ENCODE data around the gene MAP3K1.

DNA sequence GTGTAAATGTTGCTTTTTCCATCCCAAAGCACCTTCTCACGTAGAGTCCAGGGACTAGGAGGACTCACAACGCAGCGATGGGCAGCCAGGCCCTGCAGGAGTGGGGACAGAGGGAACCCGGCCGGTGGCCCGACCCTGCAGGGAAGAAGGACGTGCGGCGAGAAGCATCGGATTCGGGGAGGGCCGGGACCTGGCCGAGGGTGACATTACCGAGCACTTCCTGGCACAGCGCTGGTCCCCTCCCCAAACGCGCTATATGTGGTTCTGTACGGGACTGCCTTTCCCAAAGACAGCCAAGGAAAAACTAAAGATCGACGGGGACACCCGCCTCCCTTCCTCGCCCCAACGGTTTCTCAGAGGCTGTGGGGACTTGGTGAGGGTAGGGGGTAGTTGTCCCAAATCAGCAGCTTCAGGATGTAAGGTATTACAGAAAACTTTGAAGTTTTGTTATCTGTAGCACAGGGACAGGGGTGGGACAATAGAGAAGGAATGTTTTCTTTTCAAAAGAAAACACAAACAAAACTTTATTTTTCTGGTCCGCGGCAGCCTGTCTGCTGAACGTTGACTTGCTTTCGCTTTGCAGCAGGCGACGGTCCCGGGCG is 887 bp upstream of the MAP3K1 start:
- TF ChIP-seq, protein P1, sequence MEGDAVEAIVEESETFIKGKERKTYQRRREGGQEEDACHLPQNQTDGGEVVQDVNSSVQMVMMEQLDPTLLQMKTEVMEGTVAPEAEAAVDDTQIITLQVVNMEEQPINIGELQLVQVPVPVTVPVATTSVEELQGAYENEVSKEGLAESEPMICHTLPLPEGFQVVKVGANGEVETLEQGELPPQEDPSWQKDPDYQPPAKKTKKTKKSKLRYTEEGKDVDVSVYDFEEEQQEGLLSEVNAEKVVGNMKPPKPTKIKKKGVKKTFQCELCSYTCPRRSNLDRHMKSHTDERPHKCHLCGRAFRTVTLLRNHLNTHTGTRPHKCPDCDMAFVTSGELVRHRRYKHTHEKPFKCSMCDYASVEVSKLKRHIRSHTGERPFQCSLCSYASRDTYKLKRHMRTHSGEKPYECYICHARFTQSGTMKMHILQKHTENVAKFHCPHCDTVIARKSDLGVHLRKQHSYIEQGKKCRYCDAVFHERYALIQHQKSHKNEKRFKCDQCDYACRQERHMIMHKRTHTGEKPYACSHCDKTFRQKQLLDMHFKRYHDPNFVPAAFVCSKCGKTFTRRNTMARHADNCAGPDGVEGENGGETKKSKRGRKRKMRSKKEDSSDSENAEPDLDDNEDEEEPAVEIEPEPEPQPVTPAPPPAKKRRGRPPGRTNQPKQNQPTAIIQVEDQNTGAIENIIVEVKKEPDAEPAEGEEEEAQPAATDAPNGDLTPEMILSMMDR (IDR thresholded peaks at IDR 0.05), result no peak
- no peak for TF ChIP-seq EP300 (IDR thresholded peaks at IDR 0.05)
- TF ChIP-seq POLR2AphosphoS5 (IDR thresholded peaks at IDR 0.05), result no peak
- no peak for TF ChIP-seq POLR2A (IDR thresholded peaks at IDR 0.05)
